Neural progenitor cell (in vitro differentiated cells): ENCODE data around the gene HSPB6. TPM values are rescaled to one million over a fixed set of nuclear protein-coding genes. Genes with fewer than 3 reads are reported as not detected.

Source experiments
- DNase-seq: peaks from one replicate; pipeline ENCODE4 v3.0.0-alpha.2; 2016; ENCODE audit warnings: low spot score
- H2AFZ ChIP-seq: fragments of 200-600 bp; sonication (generic); replicated peaks from 2 replicates; pipeline ENCODE4 v1.6.1; 2016; ENCODE audit warnings: antibody characterized with exemption
- H3F3A ChIP-seq: fragments of 200-600 bp; sonication (generic); 2 replicates; pipeline ENCODE4 v1.6.1; 2016; ENCODE audit warnings: antibody characterized with exemption, low read depth
- H3K27ac ChIP-seq: fragments of 200-600 bp; sonication (generic); 2 replicates; pipeline ENCODE4 v1.5.1; 2016; ENCODE audit warnings: mild to moderate bottlenecking
- H3K27me3 ChIP-seq: fragments of 200-600 bp; sonication (generic); 2 replicates; pipeline ENCODE4 v1.6.1; 2016; ENCODE audit warnings: mild to moderate bottlenecking, moderate library complexity
- H3K36me3 ChIP-seq: fragments of 200-600 bp; sonication (generic); 2 replicates; pipeline ENCODE4 v1.5.1; 2016
- H3K4me1 ChIP-seq: fragments of 200-600 bp; sonication (generic); 2 replicates; pipeline ENCODE4 v1.6.1; 2016; ENCODE audit warnings: mixed run types
- H3K4me2 ChIP-seq: fragments of 200-600 bp; sonication (generic); 2 replicates; pipeline ENCODE4 v1.6.1; 2016
- H3K4me3 ChIP-seq: fragments of 200-600 bp; sonication (generic); 2 replicates; pipeline ENCODE4 v1.5.1; 2016
- H3K79me2 ChIP-seq: fragments of 200-600 bp; sonication (generic); 2 replicates; pipeline ENCODE4 v1.6.1; 2016; ENCODE audit warnings: low read depth
- H3K9ac ChIP-seq: fragments of 200-600 bp; sonication (generic); 2 replicates; pipeline ENCODE4 v1.6.1; 2016
- H3K9me3 ChIP-seq: fragments of 200-600 bp; sonication (generic); 2 replicates; pipeline ENCODE4 v1.5.1; 2016; ENCODE audit warnings: low read depth
- H4K20me1 ChIP-seq: fragments of 200-600 bp; sonication (generic); 2 replicates; pipeline ENCODE4 v1.6.1; 2016; ENCODE audit warnings: low read depth
- H3K27ac Mint-ChIP-seq: 3 replicates; pipeline ENCODE4 v1.8.0; 2021; ENCODE audit warnings: mixed read lengths
- H3K27me3 Mint-ChIP-seq: 2 replicates; pipeline ENCODE4 v1.8.0; 2022; ENCODE audit warnings: low read depth, mild to moderate bottlenecking, inconsistent platforms, moderate library complexity, mixed read lengths; ENCODE audit not compliant: insufficient read depth
- H3K36me3 Mint-ChIP-seq: 3 replicates; pipeline ENCODE4 v1.8.0; 2021; ENCODE audit warnings: mixed read lengths
- H3K4me1 Mint-ChIP-seq: 3 replicates; pipeline ENCODE4 v1.8.0; 2021; ENCODE audit warnings: mixed read lengths
- H3K4me3 Mint-ChIP-seq: 3 replicates; pipeline ENCODE4 v1.8.0; 2021; ENCODE audit warnings: mild to moderate bottlenecking, moderate library complexity, mixed read lengths
- H3K9me3 Mint-ChIP-seq: 3 replicates; pipeline ENCODE4 v1.8.0; 2020; ENCODE audit warnings: mixed read lengths
- CTCF ChIP-seq: fragments of 200-600 bp; sonication (generic); IDR thresholded peaks from 2 replicates; pipeline ENCODE4 v1.5.1; 2017; ENCODE audit warnings: antibody characterized with exemption, mild to moderate bottlenecking
- EZH2 ChIP-seq: fragments of 200-600 bp; sonication (generic); IDR thresholded peaks from 2 replicates; pipeline ENCODE4 v1.6.1; 2017; ENCODE audit warnings: antibody characterized with exemption, mild to moderate bottlenecking, moderate library complexity
- EZH2phosphoT487 ChIP-seq: fragments of 200-600 bp; sonication (generic); IDR thresholded peaks from 2 replicates; pipeline ENCODE4 v1.6.1; 2017; ENCODE audit warnings: antibody characterized with exemption
- total RNA-seq: library from RNA; depleted of rRNA; stranded (reverse); fragments of >200 nt; gene quantifications from 2 replicates; pipeline ENCODE4 v1.2.3, GENCODE V29; 2015; ENCODE audit warnings: low replicate concordance

HSPB6 gene
- total RNA-seq, 1 donor from 2014 or later, result not detected

- Histone ChIP-seq H4K20me1 (no peaks in the 10 kb centered on the region), H3K4me3 (no peak overlapping the region), H3K27ac (no peak overlapping the region), H3K9ac (no peak overlapping the region), H3K79me2 (no peaks in the 10 kb centered on the region), H3K4me2 (no peak overlapping the region), H3K4me1 (peaks cover 5% of the 10 kb centered on the region), H2AFZ (no peak overlapping the region), H3K27me3 (peaks cover 41% of the 10 kb centered on the region), H3K36me3 (no peaks in the 10 kb centered on the region), H3K9me3 (no peaks in the 10 kb centered on the region), H3F3A (no peaks in the 10 kb centered on the region)
- H3K27me3 Mint-ChIP-seq, result peaks cover 33% of the 10 kb centered on the region
- H3K27ac Mint-ChIP-seq, result no peak overlapping the region
- no peak for TF ChIP-seq EZH2phosphoT487
- TF ChIP-seq CTCF, result no peak
- no peak for TF ChIP-seq EZH2
- DNase-seq, result no peak
- H3K4me3 Mint-ChIP-seq, result no peak overlapping the region
- peaks cover 5% of the 10 kb centered on the region for H3K4me1 Mint-ChIP-seq
- no peaks in the 10 kb centered on the region for H3K36me3 Mint-ChIP-seq
- no peaks in the 10 kb centered on the region for H3K9me3 Mint-ChIP-seq
These were observed 36.7 kb upstream of the HSPB6 start for GRCh38 chr19:35793381-35794165.

GRCh38 chr19:35792888-35793287, 36.1 kb upstream of the HSPB6 start:
- H3K4me3 ChIP-seq, result no peak overlapping the region
- no peak for TF ChIP-seq EZH2phosphoT487
- no peak for TF ChIP-seq EZH2
- TF ChIP-seq CTCF, result no peak
- H3K79me2 ChIP-seq, result no peaks in the 10 kb centered on the region
- H3K4me1 ChIP-seq, result peaks cover 5% of the 10 kb centered on the region
- no peak for DNase-seq
- peaks cover 5% of the 10 kb centered on the region for H3K4me1 Mint-ChIP-seq
- H3K27ac Mint-ChIP-seq, result no peak overlapping the region
- peaks cover 1% of the 10 kb centered on the region for H3K36me3 Mint-ChIP-seq
- peaks cover 35% of the 10 kb centered on the region for H3K27me3 ChIP-seq
- no peaks in the 10 kb centered on the region for H3F3A ChIP-seq
- peaks cover 29% of the 10 kb centered on the region for H3K27me3 Mint-ChIP-seq
- H3K4me2 ChIP-seq, result no peak overlapping the region
- no peaks in the 10 kb centered on the region for H4K20me1 ChIP-seq
- H2AFZ ChIP-seq, result no peak overlapping the region
- H3K4me3 Mint-ChIP-seq, result no peak overlapping the region
- no peak overlapping the region for H3K27ac ChIP-seq
- H3K9me3 Mint-ChIP-seq, result no peaks in the 10 kb centered on the region
- H3K9me3 ChIP-seq, result no peaks in the 10 kb centered on the region
- no peaks in the 10 kb centered on the region for H3K36me3 ChIP-seq
- no peak overlapping the region for H3K9ac ChIP-seq

- Histone ChIP-seq H3K36me3 (no peaks in the 10 kb centered on the region), H3K79me2 (no peaks in the 10 kb centered on the region), H3K4me2 (no peak overlapping the region), H3K4me1 (peaks cover 5% of the 10 kb centered on the region), H3K27ac (no peak overlapping the region), H4K20me1 (no peaks in the 10 kb centered on the region), H3K4me3 (no peak overlapping the region), H2AFZ (no peak overlapping the region), H3K9ac (no peak overlapping the region), H3K9me3 (no peaks in the 10 kb centered on the region), H3F3A (no peaks in the 10 kb centered on the region), H3K27me3 (peaks cover 29% of the 10 kb centered on the region)
- Mint-ChIP-seq H3K9me3 (no peaks in the 10 kb centered on the region), H3K36me3 (peaks cover 1% of the 10 kb centered on the region), H3K27me3 (peaks cover 25% of the 10 kb centered on the region), H3K27ac (no peak overlapping the region), H3K4me1 (peaks cover 5% of the 10 kb centered on the region), H3K4me3 (no peak overlapping the region)
- TF ChIP-seq EZH2phosphoT487, result no peak
- no peak for TF ChIP-seq CTCF
- DNase-seq, result no peak
These were observed 35.5 kb upstream of the HSPB6 start for GRCh38 chr19:35792312-35792711.
